ENCODE data around the gene CARS1. TPM values are rescaled to one million over a fixed set of nuclear protein-coding genes. Genes with fewer than 3 reads are reported as not detected.

The CARS1 gene
- total and polyA plus RNA-seq, 2 of the 4 experiments (the other 2 are of a cell fraction): 72.7 to 78.3 TPM

DNA sequence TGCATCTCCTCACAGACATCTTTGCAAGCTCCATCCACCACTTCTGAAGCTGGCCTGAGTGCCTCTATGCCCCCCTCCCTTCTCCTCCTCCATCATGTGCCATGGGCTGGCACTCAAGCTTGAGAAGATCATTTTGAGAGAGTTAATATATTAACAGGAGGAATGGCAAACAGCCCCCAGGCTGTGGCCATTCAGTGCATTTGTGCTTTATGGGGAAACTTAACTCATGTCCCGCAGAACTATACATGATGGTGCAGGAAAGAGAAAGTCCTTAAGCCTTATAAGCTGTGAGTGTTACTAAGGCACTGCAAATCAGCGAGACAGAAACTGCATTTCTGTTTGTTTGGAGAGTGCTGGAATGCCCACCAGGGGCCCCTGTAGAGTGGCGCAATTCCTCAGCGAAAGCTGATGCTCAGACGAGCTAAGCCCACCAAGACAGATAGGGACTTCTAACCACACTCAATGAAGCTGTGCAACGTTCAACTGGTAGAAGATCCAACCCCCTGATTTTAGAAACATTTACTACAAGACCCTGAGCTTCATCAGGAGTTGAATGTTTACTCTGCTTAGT lies 101.2 kb downstream of the CARS1 start:
- in situ Hi-C loops (cut with MboI; ENCODE audit: low sequenced_read_pairs) (no loop called here), intact Hi-C loops (cut with micrococcal nuclease) (no loop called here), dilution Hi-C loops (cut with HindIII; ENCODE audit: low sequenced_read_pairs, unreplicated experiment) (no loop called here)
- Histone ChIP-seq H3K4me3 (ENCODE audit: insufficient read depth, low read depth, low read length) (no peak overlapping the region), H3K4me2 (ENCODE audit: low read depth, low read length) (no peak overlapping the region), H2AFZ (replicated peaks; ENCODE audit: low read length, poor library complexity) (no peak overlapping the region), H3K9me1 (ENCODE audit: insufficient read depth, low read length) (peaks cover 19% of the 10 kb centered on the region), H3K14ac (replicated peaks; ENCODE audit: low read depth, low read length) (no peak overlapping the region), H3K79me1 (ENCODE audit: low read depth in 1 of 2, low read length in 2 of 2) (peaks cover 40 to 62% of the 10 kb centered on the region in 2 experiments), H4K91ac (ENCODE audit: insufficient read depth, low read depth, low read length) (no peak overlapping the region), H3K23ac (ENCODE audit: low read depth, low read length) (no peak overlapping the region), H2BK5ac (ENCODE audit: low read depth, low read length, poor library complexity, severe bottlenecking) (no peak overlapping the region), H4K8ac (ENCODE audit: low read depth in 2 of 2, low read length in 2 of 2) (no peak overlapping the region), H2AK9ac (replicated peaks; ENCODE audit: low read depth, low read length, poor library complexity) (no peak overlapping the region), H2BK15ac (ENCODE audit: low read depth, low read length) (no peak overlapping the region), H3K27me3 (ENCODE audit: control insufficient read depth, insufficient read depth, low read length) (no peaks in the 10 kb centered on the region), H3K18ac (ENCODE audit: low read depth, low read length) (no peak overlapping the region), H4K5ac (ENCODE audit: low read depth, low read length) (no peak overlapping the region), H2BK120ac (ENCODE audit: low read depth, low read length) (no peak overlapping the region), H3K27ac (ENCODE audit: insufficient read depth, low read length) (peak overlapping the region; percentile 13; the same call in 1 of the 2 replicates), H3K36me3 (ENCODE audit: control insufficient read depth, insufficient read depth, low read length) (peaks cover 66% of the 10 kb centered on the region), H3K9me3 (ENCODE audit: control insufficient read depth, insufficient read depth, low read length) (no peaks in the 10 kb centered on the region), H3K4me1 (ENCODE audit: control insufficient read depth, insufficient read depth, low read length) (peaks cover 24% of the 10 kb centered on the region), H2AK5ac (ENCODE audit: low read depth, low read length) (no peak overlapping the region), H2BK20ac (ENCODE audit: low read depth, low read length) (no peak overlapping the region), H3K9ac (ENCODE audit: low read depth, low read length) (no peak overlapping the region), H3K4ac (ENCODE audit: low read depth, low read length) (no peak overlapping the region), H4K20me1 (ENCODE audit: insufficient read depth, low read length) (peaks cover 8% of the 10 kb centered on the region), H3K56ac (ENCODE audit: extremely low read depth, insufficient read depth, low read length) (no peak overlapping the region)
- ATAC-seq (ENCODE audit: low read depth): peak; percentile 38
- no peak for TF ChIP-seq CHD1 (IDR thresholded peaks at IDR 0.05; ENCODE audit: low read depth, low read length)
- TF ChIP-seq CEBPB (IDR thresholded peaks at IDR 0.05; ENCODE audit: low read depth, low read length): peak; percentile 46
- CTCF ChIA-PET: no interaction called here
- DNase-seq: peak; percentile 18
- no TSS peak for BruUV-seq (replicated peaks)
- POLR2A ChIA-PET (ENCODE audit: unreplicated experiment): no interaction called here
- WGBS, 2 experiments (ENCODE audit: extremely low coverage in 2 of 2, insufficient read length in 1 of 2): 17% methylated on average over 1 of the region's 6 CpGs; no CpG with 5 or more reads in 1 of the 2 experiments

All from IMR-90 (cell line).